GM12878 (cell line): ENCODE data around the gene ZBTB7B.

Experiments used
- EP300 ChIP-seq, 2 experiments: fragments of 150-350 bp in 1 of 2; IDR thresholded peaks; 2 replicates each; pipeline ENCODE4 v1.6.1; 2011 to 2012; ENCODE audit warnings: low read depth in 2 of 2, low read length in 2 of 2, borderline replicate concordance in 1 of 2, improper control_type of control experiment in 1 of 2, inconsistent platforms in 1 of 2; ENCODE audit not compliant: control insufficient read depth in 1 of 2
- EZH2 ChIP-seq: IDR thresholded peaks from 2 replicates; pipeline ENCODE4 v1.6.1; 2012; ENCODE audit warnings: low read depth, mild to moderate bottlenecking, control low read depth, inconsistent platforms, low read length, borderline replicate concordance; ENCODE audit not compliant: control insufficient read depth
- HDAC6 ChIP-seq: fragments of 200-600 bp; sonication (generic); IDR thresholded peaks from one replicate; pipeline ENCODE4 v1.8.0; 2017; ENCODE audit warnings: antibody characterized with exemption; ENCODE audit not compliant: unreplicated experiment
- NR2F1 ChIP-seq: fragments of 450-650 bp; conservative IDR thresholded peaks from 2 replicates; pipeline ENCODE4 v1.6.1; 2017; ENCODE audit warnings: mild to moderate bottlenecking
- POLR2A ChIP-seq: IDR thresholded peaks from 2 replicates; pipeline ENCODE4 v1.6.1; 2011; ENCODE audit warnings: low read depth, mild to moderate bottlenecking, low read length
- POLR2AphosphoS2 ChIP-seq: IDR thresholded peaks from 2 replicates; pipeline ENCODE4 v1.6.1; 2011; ENCODE audit warnings: low read depth, mild to moderate bottlenecking, low read length, improper control_type of control experiment, moderate library complexity
- POLR2AphosphoS5 ChIP-seq: IDR thresholded peaks from 2 replicates; pipeline ENCODE4 v1.6.1; 2011; ENCODE audit warnings: mild to moderate bottlenecking, low read length, inconsistent platforms
- RAD21 ChIP-seq: IDR thresholded peaks from 2 replicates; pipeline ENCODE4 v1.6.1; 2011; ENCODE audit warnings: mild to moderate bottlenecking, low read depth, low read length, moderate library complexity; ENCODE audit not compliant: insufficient read depth
- ZNF274 ChIP-seq: IDR thresholded peaks from one replicate; pipeline ENCODE4 v1.8.0; 2011; ENCODE audit not compliant: insufficient read length, insufficient read depth
- TF ChIP-seq, protein P1 (sequence below), 3 experiments: IDR thresholded peaks in 2 of 3; conservative IDR thresholded peaks in 1 of 3; 2 replicates each; pipeline ENCODE4 v1.5.1; 2011; ENCODE audit warnings: low read depth in 3 of 3, low read length in 3 of 3, mild to moderate bottlenecking in 3 of 3, control low read depth in 2 of 3, moderate library complexity in 2 of 3, inconsistent platforms in 1 of 3, mixed read lengths in 1 of 3; ENCODE audit not compliant: control insufficient read depth in 2 of 3, insufficient read depth in 1 of 3; ENCODE audit errors: extremely low read depth in 1 of 3
- TF ChIP-seq, protein P2 (sequence below): fragments of 450-650 bp; formaldehyde crosslinking; IDR thresholded peaks from 2 replicates; pipeline ENCODE4 v1.5.0; 2022; ENCODE audit warnings: mild to moderate bottlenecking, missing genetic modification characterization

DNA sequence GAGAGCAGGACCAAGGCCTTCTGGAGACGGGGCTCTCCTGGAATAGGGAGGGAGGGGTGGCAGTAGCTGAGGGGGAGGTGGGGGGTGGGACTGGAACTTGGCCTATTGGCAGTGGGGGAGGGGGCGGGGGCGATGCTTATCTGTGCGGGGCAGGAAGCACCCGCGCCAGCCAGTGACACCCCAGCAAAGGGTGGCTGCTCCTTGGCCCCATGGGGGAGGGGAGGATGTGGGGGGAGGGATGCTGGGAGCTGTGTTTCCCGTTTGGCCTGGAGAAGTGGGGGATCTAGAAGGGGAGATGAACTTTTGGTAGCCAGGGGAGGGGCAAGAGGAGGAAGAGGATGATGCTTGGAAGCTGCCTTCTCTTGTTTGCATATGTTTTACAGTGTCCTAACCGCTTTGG is 11.0 kb downstream of the ZBTB7B start:
- TF ChIP-seq HDAC6: no peak
- TF ChIP-seq, protein P1, sequence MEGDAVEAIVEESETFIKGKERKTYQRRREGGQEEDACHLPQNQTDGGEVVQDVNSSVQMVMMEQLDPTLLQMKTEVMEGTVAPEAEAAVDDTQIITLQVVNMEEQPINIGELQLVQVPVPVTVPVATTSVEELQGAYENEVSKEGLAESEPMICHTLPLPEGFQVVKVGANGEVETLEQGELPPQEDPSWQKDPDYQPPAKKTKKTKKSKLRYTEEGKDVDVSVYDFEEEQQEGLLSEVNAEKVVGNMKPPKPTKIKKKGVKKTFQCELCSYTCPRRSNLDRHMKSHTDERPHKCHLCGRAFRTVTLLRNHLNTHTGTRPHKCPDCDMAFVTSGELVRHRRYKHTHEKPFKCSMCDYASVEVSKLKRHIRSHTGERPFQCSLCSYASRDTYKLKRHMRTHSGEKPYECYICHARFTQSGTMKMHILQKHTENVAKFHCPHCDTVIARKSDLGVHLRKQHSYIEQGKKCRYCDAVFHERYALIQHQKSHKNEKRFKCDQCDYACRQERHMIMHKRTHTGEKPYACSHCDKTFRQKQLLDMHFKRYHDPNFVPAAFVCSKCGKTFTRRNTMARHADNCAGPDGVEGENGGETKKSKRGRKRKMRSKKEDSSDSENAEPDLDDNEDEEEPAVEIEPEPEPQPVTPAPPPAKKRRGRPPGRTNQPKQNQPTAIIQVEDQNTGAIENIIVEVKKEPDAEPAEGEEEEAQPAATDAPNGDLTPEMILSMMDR (IDR thresholded peaks at IDR 0.05 in 2 of 3, conservative IDR thresholded peaks at IDR 0.05 in 1 of 3; ENCODE audit: control insufficient read depth in 2 of 3, extremely low read depth in 1 of 3, insufficient read depth in 1 of 3, low read depth in 3 of 3, low read length in 3 of 3): no peak
- no peak for TF ChIP-seq EZH2
- TF ChIP-seq, protein P2, sequence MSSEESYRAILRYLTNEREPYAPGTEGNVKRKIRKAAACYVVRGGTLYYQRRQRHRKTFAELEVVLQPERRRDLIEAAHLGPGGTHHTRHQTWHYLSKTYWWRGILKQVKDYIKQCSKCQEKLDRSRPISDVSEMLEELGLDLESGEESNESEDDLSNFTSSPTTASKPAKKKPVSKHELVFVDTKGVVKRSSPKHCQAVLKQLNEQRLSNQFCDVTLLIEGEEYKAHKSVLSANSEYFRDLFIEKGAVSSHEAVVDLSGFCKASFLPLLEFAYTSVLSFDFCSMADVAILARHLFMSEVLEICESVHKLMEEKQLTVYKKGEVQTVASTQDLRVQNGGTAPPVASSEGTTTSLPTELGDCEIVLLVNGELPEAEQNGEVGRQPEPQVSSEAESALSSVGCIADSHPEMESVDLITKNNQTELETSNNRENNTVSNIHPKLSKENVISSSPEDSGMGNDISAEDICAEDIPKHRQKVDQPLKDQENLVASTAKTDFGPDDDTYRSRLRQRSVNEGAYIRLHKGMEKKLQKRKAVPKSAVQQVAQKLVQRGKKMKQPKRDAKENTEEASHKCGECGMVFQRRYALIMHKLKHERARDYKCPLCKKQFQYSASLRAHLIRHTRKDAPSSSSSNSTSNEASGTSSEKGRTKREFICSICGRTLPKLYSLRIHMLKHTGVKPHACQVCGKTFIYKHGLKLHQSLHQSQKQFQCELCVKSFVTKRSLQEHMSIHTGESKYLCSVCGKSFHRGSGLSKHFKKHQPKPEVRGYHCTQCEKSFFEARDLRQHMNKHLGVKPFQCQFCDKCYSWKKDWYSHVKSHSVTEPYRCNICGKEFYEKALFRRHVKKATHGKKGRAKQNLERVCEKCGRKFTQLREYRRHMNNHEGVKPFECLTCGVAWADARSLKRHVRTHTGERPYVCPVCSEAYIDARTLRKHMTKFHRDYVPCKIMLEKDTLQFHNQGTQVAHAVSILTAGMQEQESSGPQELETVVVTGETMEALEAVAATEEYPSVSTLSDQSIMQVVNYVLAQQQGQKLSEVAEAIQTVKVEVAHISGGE: no peak
- no peak for TF ChIP-seq RAD21
- TF ChIP-seq POLR2A: no peak
- no peak for TF ChIP-seq ZNF274
- TF ChIP-seq EP300 (IDR thresholded peaks at IDR 0.05; ENCODE audit: borderline replicate concordance in 1 of 2, control insufficient read depth in 1 of 2, low read depth in 2 of 2, low read length in 2 of 2): no peak
- TF ChIP-seq POLR2AphosphoS2: no peak
- TF ChIP-seq POLR2AphosphoS5: no peak
- TF ChIP-seq NR2F1: no peak
